DND-41 (cell line): Measurements from ENCODE around the gene SLC6A11.

ENCODE experiments used
- CTCF ChIP-seq: IDR thresholded peaks from 2 replicates; pipeline ENCODE4 v1.5.1; 2012; ENCODE audit warnings: borderline replicate concordance, low read length, moderate library complexity, mild to moderate bottlenecking; ENCODE audit not compliant: poor library complexity, severe bottlenecking; ENCODE audit errors: extremely low read depth
- EZH2 ChIP-seq: IDR thresholded peaks from 3 replicates; pipeline ENCODE4 v1.6.1; 2012; ENCODE audit warnings: borderline replicate concordance, low read depth, mild to moderate bottlenecking, moderate library complexity, low read length, inconsistent platforms; ENCODE audit not compliant: severe bottlenecking

GRCh38 chr3:10933021-10933420, 117.0 kb downstream of the SLC6A11 start:
- TF ChIP-seq CTCF (no peak), EZH2 (no peak)
